H9 (cell line): ENCODE measurements around the gene C6orf47. TPM values are rescaled to one million over a fixed set of nuclear protein-coding genes. Genes with fewer than 3 reads are reported as not detected.

Experiments
- DNase-seq: peaks from one replicate; pipeline ENCODE4 v3.0.0-alpha.2; 2017
- H2AFZ ChIP-seq: one replicate; pipeline ENCODE4 v1.6.1; 2013; ENCODE audit warnings: mild to moderate bottlenecking, low read length, control low read depth, moderate library complexity
- H2AK5ac ChIP-seq: 2 replicates; pipeline ENCODE4 v1.6.1; 2013; ENCODE audit warnings: low read length, control low read depth, mixed read lengths; ENCODE audit not compliant: insufficient read length
- H2BK120ac ChIP-seq: one replicate; pipeline ENCODE4 v1.6.1; 2013; ENCODE audit warnings: low read depth, mild to moderate bottlenecking, low read length, control low read depth, inconsistent platforms; ENCODE audit not compliant: poor library complexity, severe bottlenecking
- H2BK12ac ChIP-seq: 2 replicates; pipeline ENCODE4 v1.6.1; 2013; ENCODE audit warnings: low read length, control low read depth, mixed read lengths, low read depth; ENCODE audit not compliant: insufficient read length
- H2BK15ac ChIP-seq: 2 replicates; pipeline ENCODE4 v1.6.1; 2013; ENCODE audit warnings: low read depth, low read length, control low read depth
- H2BK20ac ChIP-seq: one replicate; pipeline ENCODE4 v1.6.1; 2013; ENCODE audit warnings: low read depth, mild to moderate bottlenecking, low read length, control low read depth, inconsistent platforms; ENCODE audit not compliant: poor library complexity, severe bottlenecking
- H2BK5ac ChIP-seq: 2 replicates; pipeline ENCODE4 v1.6.1; 2013; ENCODE audit warnings: low read length, control low read depth, mixed read lengths; ENCODE audit not compliant: insufficient read length
- H3K14ac ChIP-seq: 2 replicates; pipeline ENCODE4 v1.6.1; 2013; ENCODE audit warnings: low read length, control low read depth; ENCODE audit not compliant: insufficient read depth
- H3K18ac ChIP-seq: 2 replicates; pipeline ENCODE4 v1.6.1; 2013; ENCODE audit warnings: low read depth, mild to moderate bottlenecking, mixed read lengths, low read length, control low read depth; ENCODE audit not compliant: insufficient read length
- H3K23ac ChIP-seq: 2 replicates; pipeline ENCODE4 v1.6.1; 2013; ENCODE audit warnings: low read length, control low read depth, mixed read lengths, low read depth; ENCODE audit not compliant: insufficient read length
- H3K23me2 ChIP-seq: 2 replicates; pipeline ENCODE4 v1.6.1; 2013; ENCODE audit warnings: low read depth, mild to moderate bottlenecking, mixed read lengths, low read length, control low read depth; ENCODE audit not compliant: insufficient read length, poor library complexity, severe bottlenecking
- H3K27ac ChIP-seq: 2 replicates; pipeline ENCODE4 v1.5.1; 2013; ENCODE audit warnings: low read length, control low read depth, mixed read lengths, low read depth; ENCODE audit not compliant: insufficient read length
- H3K27me3 ChIP-seq: 2 replicates; pipeline ENCODE4 v1.6.1; 2013; ENCODE audit warnings: low read length, control low read depth, inconsistent platforms; ENCODE audit not compliant: insufficient read depth
- H3K4ac ChIP-seq: 2 replicates; pipeline ENCODE4 v1.6.1; 2013; ENCODE audit warnings: low read depth, mild to moderate bottlenecking, control low read depth, inconsistent platforms, low read length, moderate library complexity
- H3K4me1 ChIP-seq: 2 replicates; pipeline ENCODE4 v1.6.1; 2013; ENCODE audit warnings: low read length, control low read depth, inconsistent platforms; ENCODE audit not compliant: insufficient read depth
- H3K4me2 ChIP-seq: 2 replicates; pipeline ENCODE4 v1.6.1; 2013; ENCODE audit warnings: low read length, control low read depth, mixed read lengths; ENCODE audit not compliant: insufficient read length, insufficient read depth
- H3K56ac ChIP-seq: 2 replicates; pipeline ENCODE4 v1.6.1; 2013; ENCODE audit warnings: low read depth, mild to moderate bottlenecking, mixed read lengths, low read length, control low read depth; ENCODE audit not compliant: insufficient read length
- H3K79me1 ChIP-seq: 2 replicates; pipeline ENCODE4 v1.6.1; 2013; ENCODE audit warnings: low read depth, mild to moderate bottlenecking, moderate library complexity, low read length, control low read depth, inconsistent platforms; ENCODE audit not compliant: insufficient read depth, poor library complexity, severe bottlenecking
- H3K79me2 ChIP-seq: 2 replicates; pipeline ENCODE4 v1.6.1; 2013; ENCODE audit warnings: low read length, control low read depth, inconsistent platforms; ENCODE audit not compliant: insufficient read depth
- H3K9ac ChIP-seq: 2 replicates; pipeline ENCODE4 v1.6.1; 2013; ENCODE audit warnings: low read length, control low read depth, mixed read lengths; ENCODE audit not compliant: insufficient read length; ENCODE audit errors: extremely low read depth
- H3K9me3 ChIP-seq: one replicate; pipeline ENCODE4 v1.6.1; 2013; ENCODE audit warnings: low read depth, low read length, inconsistent platforms; ENCODE audit not compliant: control insufficient read depth
- H3T11ph ChIP-seq: one replicate; pipeline ENCODE4 v1.6.1; 2013; ENCODE audit warnings: mild to moderate bottlenecking, low read length, control low read depth, inconsistent platforms
- H4K20me1 ChIP-seq: one replicate; pipeline ENCODE4 v1.6.1; 2013; ENCODE audit not compliant: control insufficient read depth, insufficient read length, insufficient read depth
- H4K5ac ChIP-seq: 2 replicates; pipeline ENCODE4 v1.6.1; 2013; ENCODE audit warnings: low read depth, mild to moderate bottlenecking, mixed read lengths, low read length, control low read depth; ENCODE audit not compliant: insufficient read length
- H4K8ac ChIP-seq: replicated peaks from 2 replicates; pipeline ENCODE4 v1.6.1; 2013; ENCODE audit warnings: low read length, control low read depth, mixed read lengths, low read depth; ENCODE audit not compliant: insufficient read length
- H4K91ac ChIP-seq: 2 replicates; pipeline ENCODE4 v1.6.1; 2013; ENCODE audit warnings: low read depth, mild to moderate bottlenecking, moderate library complexity, mixed read lengths, low read length, control low read depth; ENCODE audit not compliant: insufficient read length
- H3K27ac Mint-ChIP-seq, 3 experiments: 2 replicates in 2 of 3; 3 replicates in 1 of 3; pipeline ENCODE4 v1.8.0; 2020 to 2021; ENCODE audit warnings: mixed read lengths in 3 of 3, mild to moderate bottlenecking in 1 of 3, moderate library complexity in 1 of 3
- H3K27me3 Mint-ChIP-seq: 2 replicates; pipeline ENCODE4 v1.8.0; 2021; ENCODE audit warnings: low read depth, mild to moderate bottlenecking, moderate library complexity, mixed read lengths
- H3K36me3 Mint-ChIP-seq, 3 experiments: 2 replicates in 2 of 3; 3 replicates in 1 of 3; pipeline ENCODE4 v1.8.0; 2020 to 2021; ENCODE audit warnings: low read depth in 3 of 3, mixed read lengths in 3 of 3; ENCODE audit not compliant: insufficient read depth in 1 of 3
- H3K4me1 Mint-ChIP-seq, 2 experiments: 2 replicates each; pipeline ENCODE4 v1.8.0; 2020; ENCODE audit warnings: mixed read lengths in 2 of 2
- H3K4me3 Mint-ChIP-seq, 2 experiments: 2 replicates in 1 of 2; 3 replicates in 1 of 2; pipeline ENCODE4 v1.8.0; 2020 to 2021; ENCODE audit warnings: mild to moderate bottlenecking in 2 of 2, mixed read lengths in 2 of 2, moderate library complexity in 1 of 2
- H3K9me3 Mint-ChIP-seq, 2 experiments: 2 replicates in 1 of 2; 3 replicates in 1 of 2; pipeline ENCODE4 v1.8.0; 2020; ENCODE audit warnings: mild to moderate bottlenecking in 2 of 2, mixed read lengths in 2 of 2, moderate library complexity in 1 of 2
- CTCF ChIP-seq: fragments of 200-600 bp; sonication (generic); conservative IDR thresholded peaks from 3 replicates; pipeline ENCODE4 v1.8.0; 2021; ENCODE audit warnings: antibody characterized with exemption, mild to moderate bottlenecking
- WGBS: extraction: QIAGEN DNeasy Blood & Tissue Kit; methylation state at CpG from one replicate; pipeline ENCODE4 v1.1.7; 2013; ENCODE audit warnings: missing lambda C conversion rate, low lambda C conversion rate, mixed read lengths; ENCODE audit not compliant: insufficient read length; ENCODE audit errors: extremely low coverage; 5-methylcytosine and 5-hydroxymethylcytosine counted together
- total RNA-seq: library from RNA; stranded (reverse); gene quantifications from 2 replicates; pipeline ENCODE4 v1.2.1, GENCODE V29; 2021

The C6orf47 gene
- total RNA-seq, 1 experiment from 2014 or later, result 19.0 TPM

GRCh38 chr6:31662124-31662723 is 1.6 kb upstream of the C6orf47 start:
- WGBS, result no CpG with 5 or more reads among the region's 12 CpGs
- Mint-ChIP-seq H3K4me1 (peaks cover 42 to 52% of the 10 kb centered on the region in 2 experiments), H3K27ac (peak overlapping the region in 2 of 3 experiments; percentile 49 to 82; a peak in 2 of 7 replicates)

More at GRCh38 chr6:31662124-31662723, 1.6 kb upstream of the C6orf47 start:
- Histone ChIP-seq H3K27ac (no peak overlapping the region), H3K9me3 (no peaks in the 10 kb centered on the region), H3K9ac (no peak overlapping the region), H3K23ac (no peak overlapping the region), H4K8ac (no peak overlapping the region), H3K79me1 (peaks cover 20% of the 10 kb centered on the region), H2BK15ac (no peak overlapping the region), H2AFZ (no peak overlapping the region), H4K91ac (no peak overlapping the region), H3K4me1 (no peaks in the 10 kb centered on the region), H3K14ac (no peak overlapping the region), H2AK5ac (no peak overlapping the region), H2BK12ac (no peak overlapping the region), H3K23me2 (peaks cover 26% of the 10 kb centered on the region), H3K79me2 (peaks cover 10% of the 10 kb centered on the region; the same call in 1 of the 2 replicates), H2BK5ac (no peak overlapping the region), H3K4ac (no peak overlapping the region), H3K56ac (no peak overlapping the region), H3K27me3 (no peaks in the 10 kb centered on the region), H3K4me2 (no peak overlapping the region), H4K20me1 (no peaks in the 10 kb centered on the region), H4K5ac (no peak overlapping the region), H3K18ac (no peak overlapping the region), H2BK20ac (no peak overlapping the region), H3T11ph (no peak overlapping the region), H2BK120ac (no peak overlapping the region)
- Mint-ChIP-seq H3K4me3 (peak overlapping the region in 1 of 2 experiments; percentile 92; a peak in 2 of 5 replicates), H3K9me3 (no peaks in the 10 kb centered on the region), H3K36me3 (peaks cover 33 to 56% (median 47%) of the 10 kb centered on the region in 3 experiments), H3K27me3 (no peaks in the 10 kb centered on the region; the same call in 1 of the 2 replicates)
- TF ChIP-seq CTCF, result no peak
- no peak for DNase-seq
